Endometrial microvascular endothelial cells (primary cell): ENCODE data around the gene ZNF732. TPM values are rescaled to one million over a fixed set of nuclear protein-coding genes. Genes with fewer than 3 reads are reported as not detected.
"Not testable (repeated sequence)": the region's sequence is repeated elsewhere in the genome, so short reads cannot be mapped to it uniquely, and the experiment has no call there.

ENCODE experiments used
- in situ Hi-C: cut with HindIII; loops from 2 replicates; pipeline ENCODE4 v1.10.0; 2017; ENCODE audit warnings: low sequenced_read_pairs, low pct_unique_long_range_greater_than_20kb; ENCODE audit errors: inconsistent ontology term
- total RNA-seq: library from RNA; depleted of rRNA; stranded (reverse); fragments of >200 nt; gene quantifications from one replicate; pipeline ENCODE4 v1.2.3, GENCODE V29; 2015; ENCODE audit errors: inconsistent ontology term

Gene ZNF732
- 1.0 TPM for total RNA-seq

DNA sequence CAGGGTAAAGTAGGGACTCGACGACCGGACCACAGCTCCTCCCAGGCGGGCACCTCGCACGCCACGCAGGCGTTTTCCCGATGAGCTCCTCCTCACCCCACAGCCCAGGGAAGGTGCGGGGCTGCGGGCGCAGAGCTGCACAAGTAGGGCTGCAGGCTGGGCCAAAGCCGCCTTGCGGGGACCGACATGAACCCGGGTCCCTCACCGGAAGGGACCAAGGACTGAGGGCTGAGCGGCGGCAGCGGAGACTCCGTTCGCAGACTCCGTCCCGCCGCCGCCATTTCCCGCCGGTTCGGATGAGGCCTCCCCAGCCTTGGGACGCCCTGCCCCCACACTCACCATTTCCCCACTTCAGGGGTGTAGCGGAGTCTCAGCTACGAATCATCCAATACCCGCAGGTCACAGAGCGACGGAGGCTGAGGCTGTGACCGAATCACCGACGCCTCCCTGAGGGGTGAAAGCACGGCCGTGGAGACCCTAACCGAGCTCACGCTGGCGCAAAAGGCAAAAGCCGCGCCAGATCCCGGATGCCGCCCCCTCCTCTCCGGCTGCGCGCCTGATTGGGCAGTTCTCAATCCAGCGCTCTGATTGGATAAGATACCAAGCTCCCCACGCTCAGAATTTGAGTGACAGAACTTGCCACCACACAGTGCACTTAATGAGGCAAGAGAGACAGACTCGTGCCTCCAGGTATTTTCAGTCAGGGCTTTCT is at the start of gene ZNF732:
Gene ZNF732 (minus strand): TSS at position 506 of the 712 bp plus-strand sequence. CDS start 164 bp downstream, at position 342.
- in situ Hi-C loops, result no loop called here

DNA sequence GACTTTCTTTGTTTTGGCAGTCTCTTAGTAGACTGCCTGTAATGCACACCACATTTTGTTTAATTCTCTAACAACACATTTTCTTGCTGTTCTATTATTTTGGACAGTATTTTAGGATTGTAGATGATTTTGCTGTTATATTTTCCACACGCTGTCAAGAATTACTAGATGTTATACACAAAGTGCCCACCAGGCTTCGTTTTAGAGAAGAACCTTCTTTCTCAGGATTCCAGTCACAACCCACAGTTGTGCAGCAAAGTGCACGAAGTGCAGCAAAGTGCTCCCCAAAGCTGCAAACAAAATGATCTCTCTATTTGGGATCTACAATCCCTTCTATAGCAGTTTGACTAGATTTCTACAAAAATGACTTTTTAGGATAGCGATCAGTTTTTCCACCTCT is 34.7 kb upstream of the ZNF732 start:
- in situ Hi-C loops, result no loop called here

DNA sequence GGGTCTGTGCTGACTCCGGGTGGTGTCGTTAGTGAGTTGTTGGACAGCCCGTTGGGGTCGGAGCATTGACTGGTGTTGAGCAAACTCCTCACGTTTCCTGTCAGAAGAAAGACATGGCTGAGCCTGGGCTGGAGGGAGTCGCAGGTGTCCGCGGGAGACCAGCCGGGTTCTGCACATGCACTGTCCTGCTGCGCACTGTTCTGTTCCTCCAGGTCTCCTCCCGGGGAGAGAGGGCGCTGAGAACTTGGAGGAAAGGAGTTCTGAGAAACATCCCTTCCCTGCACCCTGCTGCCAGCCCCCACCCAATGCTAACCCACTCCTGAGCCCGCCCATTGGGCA is 33.5 kb upstream of the ZNF732 start:
- in situ Hi-C loops, result no loop called here

DNA sequence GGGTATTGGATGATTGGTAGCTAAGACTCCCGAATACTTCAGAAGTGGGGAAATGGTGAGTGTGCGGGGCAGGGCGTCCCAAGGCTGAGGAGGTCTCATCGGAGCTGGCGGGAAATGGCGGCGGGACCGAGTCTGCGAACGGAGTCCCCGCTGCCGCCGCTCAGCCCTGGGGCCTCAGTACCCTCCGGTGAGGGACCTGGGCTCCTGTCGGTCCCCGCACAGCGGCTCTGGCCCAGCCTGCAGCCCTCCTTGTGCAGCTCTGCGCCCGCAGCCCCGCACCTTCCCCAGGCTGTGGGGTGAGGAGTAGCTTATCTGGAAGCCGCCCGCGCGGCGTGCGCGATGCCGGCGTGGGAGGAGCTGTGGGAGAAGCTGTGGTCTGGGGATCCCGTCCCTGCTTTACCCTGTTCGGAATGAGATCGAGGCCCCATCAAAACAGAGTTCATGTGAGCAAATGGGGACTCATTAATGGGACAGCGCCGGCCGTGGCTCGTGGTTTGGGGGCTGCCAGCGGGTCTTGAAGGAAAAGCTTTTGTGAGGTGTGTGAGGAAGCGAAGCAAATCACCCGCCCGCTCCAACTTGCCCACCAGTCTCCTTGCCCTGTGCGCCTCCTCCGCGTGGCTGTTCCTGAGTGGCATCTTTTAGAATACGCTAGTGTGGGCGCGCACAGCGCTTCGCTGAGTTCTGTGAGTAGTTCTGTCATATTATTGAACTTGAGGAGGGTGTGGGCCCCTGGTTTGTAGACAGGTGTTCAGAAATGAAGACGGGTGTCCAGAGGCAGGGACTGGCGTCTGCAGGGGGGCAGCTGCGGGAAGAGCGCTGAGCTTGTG is 32.9 kb upstream of the ZNF732 start:
- in situ Hi-C loops, result no loop called here

DNA sequence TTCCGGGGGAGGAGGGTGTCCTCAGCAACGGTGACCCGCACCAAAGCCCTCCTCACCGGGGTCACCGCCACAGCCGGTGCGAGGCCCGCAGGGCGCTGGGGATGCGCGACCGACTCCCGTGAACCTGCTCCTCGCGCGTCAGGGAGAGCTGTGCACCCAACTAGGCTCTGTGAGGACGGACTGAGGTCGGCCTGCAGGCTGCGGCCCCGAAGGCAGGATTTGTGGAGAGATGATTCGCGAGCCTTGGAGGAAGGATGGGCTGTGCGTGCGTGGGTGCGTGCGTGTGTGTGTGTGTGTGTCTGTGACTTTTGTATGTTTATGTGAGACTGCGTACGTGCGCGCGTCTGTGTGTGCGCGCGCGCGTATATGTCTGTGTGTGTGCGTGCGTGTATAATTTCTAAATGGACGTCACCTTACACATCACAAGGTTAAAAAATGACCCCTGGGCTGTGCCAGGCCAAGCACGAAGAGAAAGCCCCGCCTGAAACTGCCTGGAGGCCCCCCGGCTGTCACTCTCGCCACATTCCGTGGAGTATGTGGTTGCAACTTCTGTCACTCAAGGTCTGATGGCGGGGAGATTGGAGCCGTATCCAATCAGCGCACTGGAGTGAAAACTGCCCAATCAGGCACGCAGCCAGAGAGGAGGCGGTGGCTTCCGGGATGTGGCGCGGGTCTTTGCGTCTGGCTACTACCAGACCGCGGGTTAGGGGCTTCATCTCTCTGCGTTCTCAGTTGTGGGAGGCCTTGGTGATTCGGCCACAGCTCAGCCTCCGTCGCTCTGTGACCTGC is 32.1 kb upstream of the ZNF732 start, which contains the start of gene ZNF141:
Gene ZNF141 (plus strand): TSS at position 672 of the 789 bp plus-strand sequence. CDS start 170 bp downstream, outside the sequence.
- in situ Hi-C loops, result no loop called here

DNA sequence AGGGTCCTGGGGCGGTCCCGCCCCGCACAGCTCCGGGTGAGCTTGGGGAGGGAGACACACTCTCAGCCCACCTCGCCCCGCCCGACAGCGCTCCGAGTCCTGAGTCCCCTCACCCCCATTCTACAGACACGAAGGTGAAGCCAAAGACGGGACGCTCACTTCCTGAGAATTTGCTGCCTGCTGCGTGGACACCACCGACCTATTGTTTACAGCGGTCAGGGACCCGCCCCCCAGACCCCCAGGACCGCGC is 31.5 kb upstream of the ZNF732 start:
- in situ Hi-C loops, result no loop called here

DNA sequence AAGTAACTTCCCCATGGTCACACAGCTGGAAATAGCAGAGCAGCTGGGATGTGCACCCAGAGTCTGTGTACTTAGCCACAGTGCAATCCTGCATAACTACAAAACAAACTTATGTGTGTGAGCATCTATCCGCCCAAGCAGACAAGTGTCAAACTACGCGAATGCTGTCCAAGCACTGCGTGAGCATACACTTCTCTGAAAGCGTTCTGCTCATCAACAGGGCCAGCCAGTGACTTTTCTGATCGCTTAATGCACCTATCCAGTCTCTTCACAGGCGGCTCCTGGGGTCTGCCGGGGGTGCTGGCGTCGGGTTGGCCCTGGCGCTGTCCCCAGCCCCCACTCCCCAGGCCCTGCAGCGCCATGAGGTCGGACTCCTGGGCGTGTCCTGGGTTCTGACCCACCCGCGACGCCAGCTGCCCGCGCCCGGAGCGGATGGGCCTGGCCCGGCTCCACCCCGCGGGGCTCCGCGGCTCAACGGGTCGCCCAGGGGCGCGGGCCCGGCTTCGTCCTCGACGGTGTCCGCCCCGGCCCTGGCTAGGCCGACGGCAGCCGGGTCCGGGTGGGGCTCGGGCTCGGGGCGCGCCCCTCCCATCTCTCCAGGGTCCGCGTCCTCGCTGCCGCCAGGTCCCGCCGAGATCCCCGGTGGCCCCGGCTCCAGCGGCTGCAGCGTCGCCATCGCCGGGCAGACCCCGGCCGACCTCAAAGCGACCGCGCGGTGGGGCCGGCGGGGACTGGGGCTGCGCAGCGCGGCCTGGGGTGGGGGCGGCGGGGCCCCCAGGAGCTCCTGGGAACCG is 31.0 kb upstream of the ZNF732 start:
- in situ Hi-C loops, result no loop called here

DNA sequence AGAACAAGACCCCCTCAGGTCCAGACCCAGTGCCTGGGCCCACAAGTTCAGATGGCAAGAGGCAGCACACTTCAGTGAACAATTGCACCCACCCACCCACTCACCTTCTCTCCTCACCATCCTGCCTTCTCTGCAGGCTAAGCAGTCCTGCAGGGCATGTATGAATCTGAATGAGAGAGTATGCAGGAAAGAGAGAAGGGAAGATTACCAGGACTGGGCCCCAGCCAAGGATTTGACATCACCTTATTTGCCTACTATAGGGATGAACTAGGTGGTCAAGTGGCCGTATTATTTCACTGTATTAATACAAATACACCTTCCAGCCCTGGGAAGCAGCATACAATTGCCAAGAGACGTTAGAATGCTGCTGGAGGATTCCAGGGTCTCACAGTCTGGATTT is 30.2 kb upstream of the ZNF732 start:
- in situ Hi-C loops, result no loop called here

DNA sequence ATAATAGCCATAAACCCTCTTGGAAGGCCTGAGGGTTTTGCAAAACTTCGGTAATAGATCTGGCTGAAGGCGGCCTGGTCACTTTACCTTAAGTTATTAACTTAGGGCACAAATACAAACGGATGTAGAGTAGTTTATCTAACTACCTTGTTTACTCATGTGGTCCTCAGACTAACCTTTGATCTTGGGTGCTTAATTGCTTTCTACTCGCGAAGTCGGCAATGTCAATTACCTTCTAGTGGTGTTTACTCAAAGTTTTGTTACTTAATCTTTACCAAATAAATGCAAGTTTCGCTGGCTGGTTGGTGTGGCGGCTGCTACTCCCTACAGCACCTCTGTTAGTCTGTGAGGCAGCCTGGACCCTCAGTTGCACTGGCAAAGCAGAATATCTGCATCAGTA is 23.5 kb upstream of the ZNF732 start:
- in situ Hi-C loops, result no loop called here

DNA sequence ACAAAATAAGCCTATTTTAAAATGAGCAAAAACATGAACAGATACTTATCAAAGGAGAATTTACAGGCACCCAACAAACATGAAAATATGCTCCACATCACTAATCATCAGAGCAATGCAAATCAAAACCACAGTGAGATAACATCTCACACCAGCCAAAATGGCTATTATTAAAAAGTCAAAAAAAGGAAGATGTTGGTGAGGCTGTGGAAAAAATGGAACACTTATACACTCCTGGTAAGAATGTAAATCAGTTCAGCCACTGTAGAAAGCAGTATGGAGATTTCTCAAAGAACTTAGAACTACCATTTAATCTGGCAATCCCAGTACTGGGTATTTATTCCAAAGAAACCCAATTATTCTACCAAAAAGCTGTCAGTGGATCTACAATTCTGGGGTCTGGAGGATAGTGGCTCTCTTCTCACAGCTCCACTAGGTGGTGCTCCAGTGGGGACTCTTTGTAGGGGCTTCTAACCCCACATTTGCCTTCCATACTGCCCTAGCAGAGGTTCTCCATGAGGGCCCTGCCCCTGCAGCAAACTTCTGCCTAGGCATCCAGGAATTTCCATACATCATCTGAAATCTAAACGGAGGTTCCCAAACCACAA is 9.1 kb upstream of the ZNF732 start:
- in situ Hi-C loops, result no loop called here

DNA sequence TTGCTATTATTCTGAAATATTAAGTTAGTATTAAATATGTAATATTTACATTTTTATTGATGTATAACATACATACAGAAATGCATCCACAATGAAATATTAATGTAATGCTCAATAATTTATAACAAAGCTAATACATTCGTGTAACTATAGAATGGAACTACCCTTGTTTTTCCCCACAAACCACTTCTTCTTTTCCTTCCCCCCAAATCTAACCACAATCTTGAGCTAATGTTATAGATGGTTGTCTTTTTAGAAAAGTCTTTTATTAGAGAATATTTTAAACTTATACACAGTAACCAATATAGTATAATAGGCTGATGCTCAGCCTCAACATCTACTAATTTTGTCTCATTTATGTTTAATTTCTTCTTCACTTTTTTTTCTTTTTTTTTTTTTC is 4.5 kb upstream of the ZNF732 start:
- in situ Hi-C loops, result no loop called here

DNA sequence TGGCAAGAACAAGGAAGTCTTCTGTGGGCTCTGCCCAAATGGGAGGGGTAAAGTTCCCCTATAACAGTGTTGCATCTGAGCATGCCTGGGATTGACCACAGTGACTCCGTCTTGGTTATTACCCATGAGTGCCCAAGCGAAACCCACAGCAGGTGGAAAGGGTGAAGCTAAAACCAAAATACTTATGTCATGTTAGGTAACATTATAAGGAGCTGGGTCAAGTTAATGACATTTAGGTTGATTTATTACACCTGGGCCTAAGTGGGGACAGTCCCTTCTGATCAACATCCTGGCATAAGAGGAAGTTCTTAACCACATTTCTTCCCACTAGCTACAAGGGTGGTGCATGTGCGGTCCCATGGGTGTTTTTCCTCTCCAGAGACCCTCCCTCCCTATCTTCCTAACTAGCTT is 1.3 kb upstream of the ZNF732 start:
- in situ Hi-C loops, result no loop called here

DNA sequence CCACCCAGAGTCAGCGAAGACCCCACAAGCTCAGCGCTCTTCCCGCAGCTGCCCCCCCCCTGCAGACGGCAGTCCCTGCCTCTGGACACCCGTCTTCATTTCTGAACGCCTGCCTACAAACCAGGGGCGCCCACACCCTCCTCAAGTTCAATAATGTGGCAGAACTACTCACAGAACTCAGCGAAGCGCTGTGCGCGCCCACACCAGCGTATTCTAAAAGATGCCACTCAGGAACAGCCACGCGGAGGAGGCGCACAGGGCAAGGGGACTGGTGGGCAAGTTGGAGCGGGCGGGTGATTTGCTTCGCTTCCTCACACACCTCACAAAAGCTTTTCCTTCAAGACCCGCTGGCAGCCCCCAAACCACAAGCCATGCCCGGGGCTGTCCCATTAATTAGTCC is 758 bp downstream of the ZNF732 start:
- in situ Hi-C loops, result not testable (repeated sequence)

DNA sequence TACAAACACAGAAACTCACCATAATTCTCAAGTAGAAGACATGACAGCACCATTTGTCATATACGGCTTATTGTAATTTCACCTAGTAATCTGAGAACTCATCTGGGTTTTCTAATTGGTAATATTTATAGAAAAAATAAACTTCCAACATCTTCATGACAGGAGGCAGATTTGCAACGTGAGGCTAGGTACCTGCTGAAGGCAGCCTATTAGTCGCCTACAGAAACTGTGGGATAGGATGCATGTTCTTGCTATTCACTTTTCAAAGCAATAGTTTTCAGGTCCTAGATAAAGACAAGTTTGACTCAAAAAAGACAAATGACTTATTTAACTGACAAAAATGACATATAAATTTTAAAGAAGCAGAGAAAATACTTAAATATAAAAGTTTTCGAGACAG is 2.9 kb downstream of the ZNF732 start:
- in situ Hi-C loops, result no loop called here

DNA sequence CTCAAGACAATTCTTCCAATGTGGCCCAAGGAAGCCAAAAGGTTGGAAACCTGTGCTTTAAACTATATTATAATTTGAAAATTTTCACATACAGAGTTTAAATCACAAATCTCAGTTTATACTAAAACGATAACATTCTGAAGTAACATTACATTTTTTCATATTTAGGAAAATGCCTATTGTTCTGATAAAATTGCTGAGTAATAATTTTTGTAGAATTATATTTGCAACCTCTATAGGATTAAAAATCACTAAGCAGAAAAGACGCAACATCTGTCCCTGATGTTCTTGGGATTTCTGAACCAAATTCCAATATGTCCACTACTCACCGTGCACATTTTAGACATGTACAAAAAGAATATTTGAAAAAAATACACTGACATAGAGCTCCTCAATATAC is 10.5 kb downstream of the ZNF732 start:
- in situ Hi-C loops, result no loop called here

DNA sequence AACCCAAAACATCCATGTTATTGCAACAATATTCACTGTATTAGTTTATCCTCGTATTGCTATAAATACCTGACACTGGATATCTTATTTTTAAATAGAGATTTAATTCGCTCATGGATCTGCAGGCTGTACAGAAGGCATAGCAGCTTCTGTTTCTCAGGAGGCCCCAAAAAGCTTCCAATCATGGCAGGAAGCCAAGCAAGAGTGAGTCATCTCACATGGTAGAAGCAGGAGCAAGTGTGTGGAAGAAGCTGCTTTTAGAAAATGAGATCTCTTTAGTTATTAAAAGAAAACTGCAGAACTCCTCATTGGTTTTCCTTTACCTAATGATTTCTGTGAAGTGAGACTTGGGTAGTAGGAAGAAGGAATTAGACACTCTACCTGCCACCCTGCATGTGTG is 16.4 kb downstream of the ZNF732 start:
- in situ Hi-C loops, result no loop called here

DNA sequence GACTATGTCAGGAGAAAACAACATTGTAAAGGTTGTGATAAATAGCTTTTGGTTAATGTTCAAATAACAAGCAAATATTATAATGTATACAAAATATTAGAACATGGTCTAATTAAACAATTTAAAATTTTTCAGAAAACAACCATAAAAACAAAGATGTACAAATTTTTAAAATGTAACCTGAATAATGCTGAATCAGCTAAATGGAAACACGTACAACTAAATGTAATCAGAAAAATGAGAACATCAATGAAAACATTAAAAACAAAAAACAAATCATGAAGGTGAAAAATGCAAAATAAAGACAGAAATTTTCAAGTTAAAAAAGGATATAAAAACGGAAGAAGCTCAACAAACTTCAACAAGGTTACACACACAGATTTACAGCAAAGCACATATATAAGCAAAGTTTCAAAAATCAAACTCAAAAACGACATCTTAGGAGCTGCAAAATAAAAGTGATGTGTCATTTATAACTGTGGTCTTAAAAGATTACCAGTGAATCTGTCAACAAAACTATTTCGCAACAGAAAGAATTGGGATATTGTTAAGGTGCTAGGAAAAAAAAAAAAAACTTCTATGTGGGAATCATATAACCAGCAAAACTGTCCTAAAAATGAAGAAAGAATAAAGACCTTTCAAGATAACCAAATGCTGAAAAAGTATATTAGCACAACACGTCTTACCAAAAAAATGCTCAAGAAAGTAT is 31.8 kb downstream of the ZNF732 start:
- in situ Hi-C loops, result no loop called here

DNA sequence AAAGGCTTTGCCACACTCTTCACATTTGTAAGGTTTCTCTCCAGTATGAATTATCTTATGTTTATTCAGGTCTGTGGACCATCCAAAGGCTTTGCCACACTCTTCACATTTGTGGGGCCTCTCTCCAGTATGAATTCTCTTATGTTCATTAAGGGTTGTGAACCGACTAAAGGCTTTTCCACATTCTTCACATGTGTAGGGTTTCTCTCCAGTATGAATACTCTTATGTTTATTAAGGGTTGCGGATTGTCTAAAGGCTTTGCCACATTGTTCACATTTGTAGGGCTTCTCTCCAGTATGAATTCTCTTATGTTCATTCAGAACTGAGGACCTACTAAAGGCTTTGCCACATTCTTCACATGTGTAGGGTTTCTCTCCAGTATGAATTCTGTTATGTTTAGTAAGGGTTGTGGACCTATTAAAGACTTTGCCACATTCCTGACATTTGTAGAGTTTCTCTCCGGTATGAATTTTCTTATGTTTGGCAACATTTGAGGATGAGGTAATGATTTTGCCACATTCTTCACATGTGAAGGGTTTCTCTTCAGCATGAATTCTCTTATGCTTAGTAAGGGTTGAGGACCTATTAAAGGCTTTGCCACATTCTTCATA is 33.7 kb downstream of the ZNF732 start:
- in situ Hi-C loops, result no loop called here
